HL-60 (cell line): ENCODE measurements around the gene FHIT.

Experiments used
- DNase-seq, 2 experiments: peaks; one replicate each; pipeline ENCODE4 v3.0.0-alpha.2; 2010 to 2020; ENCODE audit warnings: low read depth in 1 of 2, low spot score in 1 of 2
- H3K27ac ChIP-seq: fragments of 250-450 bp; sonication (Bioruptor Pico); replicated peaks from 2 replicates; pipeline ENCODE4 v1.5.1; 2020; ENCODE audit warnings: mild to moderate bottlenecking, moderate library complexity
- H3K27me3 ChIP-seq: fragments of 250-450 bp; sonication (Bioruptor Pico); 2 replicates; pipeline ENCODE4 v1.5.1; 2021; ENCODE audit warnings: mild to moderate bottlenecking, moderate library complexity; ENCODE audit not compliant: insufficient read depth, poor library complexity, severe bottlenecking
- H3K4me3 ChIP-seq: replicated peaks from 2 replicates; pipeline ENCODE4 v1.5.1; 2011; ENCODE audit warnings: mild to moderate bottlenecking, control low read depth, low read length; ENCODE audit not compliant: insufficient read depth
- CTCF ChIP-seq: IDR thresholded peaks from one replicate; pipeline ENCODE4 v1.5.1; 2011; ENCODE audit warnings: low read length, control low read depth, inconsistent platforms; ENCODE audit not compliant: insufficient read depth
- GABPA ChIP-seq: IDR thresholded peaks from 2 replicates; pipeline ENCODE4 v1.6.1; 2012; ENCODE audit warnings: low read depth
- POLR2AphosphoS5 ChIP-seq: IDR thresholded peaks from 2 replicates; pipeline ENCODE4 v1.6.1; 2012; ENCODE audit warnings: low read depth
- REST ChIP-seq: IDR thresholded peaks from 2 replicates; pipeline ENCODE4 v1.6.1; 2012; ENCODE audit warnings: low read depth; ENCODE audit not compliant: insufficient replicate concordance
- SPI1 ChIP-seq: IDR thresholded peaks from 2 replicates; pipeline ENCODE4 v1.6.1; 2012; ENCODE audit warnings: low read depth, mild to moderate bottlenecking, borderline replicate concordance

Gene FHIT

GRCh38 chr3:60225848-60226247 lies 1025.4 kb downstream of the FHIT start:
- no peak overlapping the region for H3K27ac ChIP-seq
- TF ChIP-seq CTCF (no peak), GABPA (no peak), POLR2AphosphoS5 (no peak), SPI1 (no peak), REST (no peak)
- no peaks in the 10 kb centered on the region for H3K27me3 ChIP-seq
- no peak overlapping the region for H3K4me3 ChIP-seq
- no peak for DNase-seq

DNA sequence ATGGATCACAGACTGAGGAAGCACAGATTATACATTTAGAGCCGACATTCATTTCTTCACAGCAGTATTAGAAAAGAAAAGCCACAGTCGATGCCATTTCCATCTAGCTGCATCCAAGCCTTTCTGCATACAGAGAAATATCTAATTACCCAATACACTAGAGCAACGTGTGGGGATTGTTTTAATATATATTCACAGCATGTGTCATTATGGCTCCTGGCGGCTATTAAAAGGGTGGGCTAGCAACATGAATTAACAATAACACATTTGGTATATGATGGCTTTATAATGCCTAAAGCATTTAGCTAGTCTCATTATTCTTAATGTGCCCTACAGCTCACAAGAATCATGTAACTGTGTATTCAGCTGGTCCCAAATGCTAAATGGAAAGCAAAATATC lies 1030.5 kb downstream of the FHIT start:
- Histone ChIP-seq H3K4me3 (no peak overlapping the region), H3K27ac (no peak overlapping the region), H3K27me3 (no peaks in the 10 kb centered on the region)
- no peak for DNase-seq
- no peak for TF ChIP-seq POLR2AphosphoS5
- no peak for TF ChIP-seq REST
- TF ChIP-seq SPI1 = no peak
- no peak for TF ChIP-seq GABPA

DNA sequence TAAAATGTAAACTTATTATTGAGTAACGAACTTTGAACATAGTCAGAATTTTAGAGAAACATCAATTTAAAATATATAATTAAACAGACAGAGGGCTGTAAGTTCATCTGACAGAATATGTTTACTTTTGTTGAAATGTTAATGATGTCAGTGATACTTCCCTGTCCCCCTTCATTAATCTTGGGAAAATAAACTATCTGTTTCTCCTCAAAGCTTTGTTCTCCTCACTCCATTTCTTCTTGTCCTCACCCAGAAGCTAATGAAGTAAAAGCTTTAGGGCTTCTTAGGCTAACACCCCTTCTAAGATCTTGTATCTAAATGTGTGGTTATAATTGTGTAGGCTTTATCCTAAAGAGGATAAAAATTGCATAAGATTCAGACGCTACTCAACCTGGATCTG lies 1031.8 kb downstream of the FHIT start:
- H3K4me3 ChIP-seq = no peak overlapping the region
- H3K27me3 ChIP-seq = no peaks in the 10 kb centered on the region
- no peak for TF ChIP-seq REST
- TF ChIP-seq CTCF = no peak
- TF ChIP-seq POLR2AphosphoS5 = no peak
- DNase-seq = no peak
- no peak overlapping the region for H3K27ac ChIP-seq
